ENCODE data around the gene SLC22A6.

Gene SLC22A6

DNA sequence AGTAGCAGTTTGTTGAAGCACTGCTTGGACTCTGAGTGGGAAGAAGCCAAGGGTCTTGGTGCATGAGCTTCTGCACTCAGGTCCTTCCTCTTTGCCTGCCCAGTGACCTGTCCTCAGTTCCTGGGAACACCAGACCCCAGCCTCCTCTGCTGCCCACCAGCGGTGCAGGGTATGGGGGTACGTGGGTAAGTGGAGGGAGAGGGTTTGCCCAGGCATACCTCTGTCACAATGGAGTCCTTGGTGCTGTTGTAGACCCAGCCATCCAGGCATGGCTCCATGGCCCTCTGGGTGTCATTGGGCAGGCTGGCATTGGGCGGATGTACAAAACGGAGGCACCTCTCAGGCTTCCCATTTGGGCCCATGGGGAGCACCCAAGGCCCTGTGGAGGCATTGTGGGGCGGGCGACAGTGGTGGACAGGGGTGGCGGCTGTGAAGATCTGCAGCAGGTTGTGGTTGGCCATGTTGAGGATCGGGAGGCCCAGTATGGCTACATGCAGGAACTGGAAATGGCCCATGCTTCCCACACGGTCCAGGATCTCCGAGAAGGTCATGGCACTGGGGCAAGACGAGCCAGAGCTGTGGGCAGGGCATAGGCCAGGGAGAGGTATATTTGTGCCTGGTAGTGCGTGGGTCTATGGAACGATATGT lies 29.8 kb upstream of the SLC22A6 start:
- Histone ChIP-seq H3K36me3 (ENCODE audit: control insufficient read depth, insufficient read depth, low read length) (no peaks in the 10 kb centered on the region), H3K4me1 (ENCODE audit: control insufficient read depth, insufficient read depth, low read length) (peaks cover 5% of the 10 kb centered on the region), H3K27ac (ENCODE audit: low read length) (no peak overlapping the region), H3K27me3 (ENCODE audit: control insufficient read depth, insufficient read depth, low read length) (no peaks in the 10 kb centered on the region), H3K9me3 (ENCODE audit: control insufficient read depth, insufficient read depth, low read length) (no peaks in the 10 kb centered on the region), H3K4me3 (ENCODE audit: low read length) (no peak overlapping the region)
- WGBS (ENCODE audit: insufficient coverage, insufficient read length), result no CpG with 5 or more reads among the region's 13 CpGs
- no peak for DNase-seq (ENCODE audit: low read depth, low spot score)

DNA sequence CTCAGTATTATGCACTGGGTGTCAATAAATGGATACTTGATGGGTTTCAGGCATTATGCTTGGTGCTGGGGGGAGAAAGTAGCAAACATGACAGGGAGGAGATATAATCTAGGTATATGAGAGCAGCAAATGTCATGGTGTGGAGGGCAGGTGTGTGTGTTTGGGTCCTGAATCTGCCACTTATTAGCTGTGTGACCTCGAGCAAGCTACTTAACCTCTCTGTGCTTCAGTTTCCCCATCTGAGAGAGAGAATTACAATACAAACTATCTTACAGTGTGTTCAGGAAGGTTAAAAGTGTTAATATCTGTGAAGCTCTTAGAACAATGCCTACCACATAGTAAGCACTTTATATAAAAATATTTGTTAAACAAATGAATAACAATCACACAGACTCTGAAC lies 28.1 kb upstream of the SLC22A6 start:
- Histone ChIP-seq H3K27ac (ENCODE audit: low read length) (no peak overlapping the region), H3K36me3 (ENCODE audit: control insufficient read depth, insufficient read depth, low read length) (no peaks in the 10 kb centered on the region)
- no peak for DNase-seq (ENCODE audit: low read depth, low spot score)

GRCh38 chr11:63012430-63012829 lies 27.7 kb upstream of the SLC22A6 start:
- no peaks in the 10 kb centered on the region for H3K36me3 ChIP-seq (ENCODE audit: control insufficient read depth, insufficient read depth, low read length)
- no peak overlapping the region for H3K4me3 ChIP-seq (ENCODE audit: low read length)
- H3K27ac ChIP-seq (ENCODE audit: low read length), result no peak overlapping the region
- no peak for DNase-seq (ENCODE audit: low read depth, low spot score)
- H3K9me3 ChIP-seq (ENCODE audit: control insufficient read depth, insufficient read depth, low read length), result no peaks in the 10 kb centered on the region
- no peaks in the 10 kb centered on the region for H3K27me3 ChIP-seq (ENCODE audit: control insufficient read depth, insufficient read depth, low read length)
- peaks cover 5% of the 10 kb centered on the region for H3K4me1 ChIP-seq (ENCODE audit: control insufficient read depth, insufficient read depth, low read length)
- WGBS (ENCODE audit: insufficient coverage, insufficient read length), result no CpG with 5 or more reads among the region's 11 CpGs

More for the DNA sequence above, 28.1 kb upstream of the SLC22A6 start:
- Histone ChIP-seq H3K27me3 (ENCODE audit: control insufficient read depth, insufficient read depth, low read length) (no peaks in the 10 kb centered on the region), H3K4me3 (ENCODE audit: low read length) (no peak overlapping the region), H3K9me3 (ENCODE audit: control insufficient read depth, insufficient read depth, low read length) (no peaks in the 10 kb centered on the region), H3K4me1 (ENCODE audit: control insufficient read depth, insufficient read depth, low read length) (peaks cover 5% of the 10 kb centered on the region)
- WGBS (ENCODE audit: insufficient coverage, insufficient read length), result no CpG with 5 or more reads among the region's 1 CpG

GRCh38 chr11:63010934-63011439 lies 26.2 kb upstream of the SLC22A6 start:
- Histone ChIP-seq H3K9me3 (ENCODE audit: control insufficient read depth, insufficient read depth, low read length) (no peaks in the 10 kb centered on the region), H3K27ac (ENCODE audit: low read length) (no peak overlapping the region), H3K36me3 (ENCODE audit: control insufficient read depth, insufficient read depth, low read length) (no peaks in the 10 kb centered on the region), H3K4me3 (ENCODE audit: low read length) (no peak overlapping the region), H3K4me1 (ENCODE audit: control insufficient read depth, insufficient read depth, low read length) (peaks cover 3% of the 10 kb centered on the region; the same call in 1 of the 2 replicates), H3K27me3 (ENCODE audit: control insufficient read depth, insufficient read depth, low read length) (no peaks in the 10 kb centered on the region)
- DNase-seq (ENCODE audit: low read depth, low spot score), result no peak
- WGBS (ENCODE audit: insufficient coverage, insufficient read length), result no CpG with 5 or more reads among the region's 5 CpGs

GRCh38 chr11:63007920-63008319 lies 23.2 kb upstream of the SLC22A6 start:
- Histone ChIP-seq H3K9me3 (ENCODE audit: control insufficient read depth, insufficient read depth, low read length) (no peaks in the 10 kb centered on the region), H3K4me1 (ENCODE audit: control insufficient read depth, insufficient read depth, low read length) (0 out of 2 replicates have a peak, but pooled peaks cover 3% of the 10 kb centered on the region), H3K4me3 (ENCODE audit: low read length) (no peak overlapping the region), H3K36me3 (ENCODE audit: control insufficient read depth, insufficient read depth, low read length) (no peaks in the 10 kb centered on the region), H3K27me3 (ENCODE audit: control insufficient read depth, insufficient read depth, low read length) (no peaks in the 10 kb centered on the region), H3K27ac (ENCODE audit: low read length) (no peak overlapping the region)
- no CpG with 5 or more reads among the region's 5 CpGs for WGBS (ENCODE audit: insufficient coverage, insufficient read length)
- no peak for DNase-seq (ENCODE audit: low read depth, low spot score)

DNA sequence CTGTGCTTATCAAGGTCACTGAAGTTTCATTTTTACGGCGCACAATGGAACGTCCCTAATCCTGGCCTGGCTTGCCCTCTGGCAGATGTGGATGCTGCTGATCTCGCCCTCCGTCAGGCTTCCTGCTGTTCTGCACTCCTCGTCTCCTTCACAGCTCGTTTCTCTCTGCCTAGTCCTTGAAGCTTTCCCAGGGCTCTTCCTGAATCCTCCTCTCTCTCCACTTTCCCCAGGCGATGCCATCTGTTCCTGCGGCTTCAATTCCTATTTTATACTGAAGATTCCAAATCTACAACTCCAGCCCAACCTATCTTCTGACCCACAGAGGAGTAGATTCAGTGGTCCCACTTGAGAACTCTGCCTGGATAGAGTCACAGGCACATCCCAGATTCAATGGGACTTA lies 16.7 kb upstream of the SLC22A6 start:
- H3K27ac ChIP-seq (ENCODE audit: low read length), result no peak overlapping the region
- no peaks in the 10 kb centered on the region for H3K4me1 ChIP-seq (ENCODE audit: control insufficient read depth, insufficient read depth, low read length)
- H3K4me3 ChIP-seq (ENCODE audit: low read length), result no peak overlapping the region
- WGBS (ENCODE audit: insufficient coverage, insufficient read length), result no CpG with 5 or more reads among the region's 9 CpGs
- H3K9me3 ChIP-seq (ENCODE audit: control insufficient read depth, insufficient read depth, low read length), result no peaks in the 10 kb centered on the region
- no peaks in the 10 kb centered on the region for H3K36me3 ChIP-seq (ENCODE audit: control insufficient read depth, insufficient read depth, low read length)
- DNase-seq (ENCODE audit: low read depth, low spot score), result no peak
- no peaks in the 10 kb centered on the region for H3K27me3 ChIP-seq (ENCODE audit: control insufficient read depth, insufficient read depth, low read length)

- no CpG with 5 or more reads among the region's 7 CpGs for WGBS (ENCODE audit: insufficient coverage, insufficient read length)
- no peak overlapping the region for H3K27ac ChIP-seq (ENCODE audit: low read length)
These were observed 14.9 kb upstream of the SLC22A6 start for GRCh38 chr11:62999649-63000048.

GRCh38 chr11:62999156-62999555 lies 14.4 kb upstream of the SLC22A6 start:
- H3K27me3 ChIP-seq (ENCODE audit: control insufficient read depth, insufficient read depth, low read length), result no peaks in the 10 kb centered on the region
- WGBS (ENCODE audit: insufficient coverage, insufficient read length), result no CpG with 5 or more reads among the region's 5 CpGs

More at GRCh38 chr11:62999649-63000048, 14.9 kb upstream of the SLC22A6 start:
- Histone ChIP-seq H3K27me3 (ENCODE audit: control insufficient read depth, insufficient read depth, low read length) (no peaks in the 10 kb centered on the region), H3K4me1 (ENCODE audit: control insufficient read depth, insufficient read depth, low read length) (no peaks in the 10 kb centered on the region), H3K36me3 (ENCODE audit: control insufficient read depth, insufficient read depth, low read length) (no peaks in the 10 kb centered on the region), H3K4me3 (ENCODE audit: low read length) (no peak overlapping the region), H3K9me3 (ENCODE audit: control insufficient read depth, insufficient read depth, low read length) (no peaks in the 10 kb centered on the region)
- no peak for DNase-seq (ENCODE audit: low read depth, low spot score)

DNA sequence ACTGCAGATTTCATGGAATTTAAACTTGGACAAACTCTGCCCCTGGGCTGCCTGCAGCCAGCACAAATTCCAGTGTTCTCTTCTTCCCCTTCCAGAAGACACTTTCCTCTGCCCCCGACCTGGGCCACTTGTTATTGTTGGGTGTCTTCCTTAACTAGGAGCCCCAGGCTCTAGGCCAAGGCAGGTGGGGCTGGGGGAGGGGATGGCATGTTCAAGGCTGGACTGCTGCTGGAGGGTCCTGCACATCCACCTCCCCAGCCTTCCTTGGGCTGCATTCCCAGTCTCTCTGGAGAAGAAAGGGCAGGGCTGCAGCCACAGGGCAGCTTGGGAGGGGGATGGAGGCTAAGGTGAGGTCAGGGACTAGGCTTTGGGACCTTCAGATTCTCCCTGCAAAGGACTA lies 11.5 kb upstream of the SLC22A6 start:
- WGBS (ENCODE audit: insufficient coverage, insufficient read length), result no CpG with 5 or more reads among the region's 1 CpG

More at GRCh38 chr11:62999156-62999555, 14.4 kb upstream of the SLC22A6 start:
- H3K4me3 ChIP-seq (ENCODE audit: low read length), result no peak overlapping the region
- DNase-seq (ENCODE audit: low read depth, low spot score), result no peak
- H3K36me3 ChIP-seq (ENCODE audit: control insufficient read depth, insufficient read depth, low read length), result no peaks in the 10 kb centered on the region
- no peaks in the 10 kb centered on the region for H3K9me3 ChIP-seq (ENCODE audit: control insufficient read depth, insufficient read depth, low read length)
- H3K27ac ChIP-seq (ENCODE audit: low read length), result no peak overlapping the region
- H3K4me1 ChIP-seq (ENCODE audit: control insufficient read depth, insufficient read depth, low read length), result no peaks in the 10 kb centered on the region

GRCh38 chr11:62994775-62995174 lies 10.0 kb upstream of the SLC22A6 start:
- no peaks in the 10 kb centered on the region for H3K36me3 ChIP-seq (ENCODE audit: control insufficient read depth, insufficient read depth, low read length)
- no peak for DNase-seq (ENCODE audit: low read depth, low spot score)
- no peak overlapping the region for H3K27ac ChIP-seq (ENCODE audit: low read length)
- H3K27me3 ChIP-seq (ENCODE audit: control insufficient read depth, insufficient read depth, low read length), result no peaks in the 10 kb centered on the region
- H3K4me3 ChIP-seq (ENCODE audit: low read length), result no peak overlapping the region
- WGBS (ENCODE audit: insufficient coverage, insufficient read length), result no CpG with 5 or more reads among the region's 4 CpGs
- no peaks in the 10 kb centered on the region for H3K4me1 ChIP-seq (ENCODE audit: control insufficient read depth, insufficient read depth, low read length)
- no peaks in the 10 kb centered on the region for H3K9me3 ChIP-seq (ENCODE audit: control insufficient read depth, insufficient read depth, low read length)

More for the DNA sequence above, 11.5 kb upstream of the SLC22A6 start:
- Histone ChIP-seq H3K27ac (ENCODE audit: low read length) (no peak overlapping the region), H3K27me3 (ENCODE audit: control insufficient read depth, insufficient read depth, low read length) (no peaks in the 10 kb centered on the region), H3K9me3 (ENCODE audit: control insufficient read depth, insufficient read depth, low read length) (no peaks in the 10 kb centered on the region), H3K4me1 (ENCODE audit: control insufficient read depth, insufficient read depth, low read length) (no peaks in the 10 kb centered on the region), H3K36me3 (ENCODE audit: control insufficient read depth, insufficient read depth, low read length) (no peaks in the 10 kb centered on the region), H3K4me3 (ENCODE audit: low read length) (no peak overlapping the region)
- no peak for DNase-seq (ENCODE audit: low read depth, low spot score)

DNA sequence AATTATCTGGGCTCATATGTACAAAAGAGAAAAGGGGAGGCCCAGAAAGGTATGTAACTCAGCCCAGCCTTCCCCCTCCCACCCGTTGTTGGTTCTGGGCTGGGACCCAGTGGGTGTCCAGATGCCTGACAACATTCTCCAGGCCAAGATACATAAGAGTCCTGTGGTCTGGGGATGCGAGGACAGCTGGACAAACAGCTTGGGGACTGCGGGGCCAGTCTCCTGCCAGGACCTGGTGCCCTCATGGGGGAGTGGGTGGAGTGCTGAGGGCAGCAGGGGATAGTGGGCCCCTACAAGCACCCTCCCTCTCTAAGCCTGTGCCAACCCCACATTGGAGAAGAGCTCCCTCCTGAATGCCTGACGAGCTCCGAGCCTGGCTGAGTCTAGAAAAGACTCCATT lies 3.5 kb upstream of the SLC22A6 start:
- no peaks in the 10 kb centered on the region for H3K27me3 ChIP-seq (ENCODE audit: control insufficient read depth, insufficient read depth, low read length)
- no CpG with 5 or more reads among the region's 5 CpGs for WGBS (ENCODE audit: insufficient coverage, insufficient read length)

More for the DNA sequence above, 3.5 kb upstream of the SLC22A6 start:
- no peak for DNase-seq (ENCODE audit: low read depth, low spot score)
- H3K9me3 ChIP-seq (ENCODE audit: control insufficient read depth, insufficient read depth, low read length), result no peaks in the 10 kb centered on the region
- H3K36me3 ChIP-seq (ENCODE audit: control insufficient read depth, insufficient read depth, low read length), result no peaks in the 10 kb centered on the region
- no peak overlapping the region for H3K27ac ChIP-seq (ENCODE audit: low read length)
- no peak overlapping the region for H3K4me3 ChIP-seq (ENCODE audit: low read length)
- no peaks in the 10 kb centered on the region for H3K4me1 ChIP-seq (ENCODE audit: control insufficient read depth, insufficient read depth, low read length)

Data from iPS DF 6.9 (cell line).